Renal cortex interstitium (tissue), 11 donors: Measurements from ENCODE around the gene LIMCH1. TPM values are rescaled to one million over a fixed set of nuclear protein-coding genes. Genes with fewer than 3 reads are reported as not detected.
"Not testable (repeated sequence)": the region's sequence is repeated elsewhere in the genome, so short reads cannot be mapped to it uniquely, and the experiment has no call there.

Experiments
- DNase-seq, 11 donors: peaks; one replicate each; pipeline ENCODE4 v3.0.0-alpha.2; 2013; ENCODE audit warnings: low read depth in 9 of 11, low spot score in 4 of 11; ENCODE audit errors: extremely low read depth in 1 of 11
- polyA plus RNA-seq, 3 donors: library from polyadenylated mRNA; unstranded; fragments of 120-200 nt; gene quantifications; one replicate each; pipeline ENCODE4 v1.2.1, GENCODE V29; 2013; ENCODE audit not compliant: insufficient read length in 3 of 3

LIMCH1 gene
- polyA plus RNA-seq, 3 donors: 92.8 to 110 (median 108) TPM

- no peak for DNase-seq
These were observed 190.1 kb downstream of the LIMCH1 start for GRCh38 chr4:41727861-41728572.

GRCh38 chr4:41728573-41728913, 190.6 kb downstream of the LIMCH1 start:
- no peak for DNase-seq

GRCh38 chr4:41731569-41732126, 193.7 kb downstream of the LIMCH1 start:
- no peak for DNase-seq

GRCh38 chr4:41734371-41734770, 196.4 kb downstream of the LIMCH1 start:
- no peak for DNase-seq

GRCh38 chr4:41737491-41737890, 199.5 kb downstream of the LIMCH1 start:
- DNase-seq: not testable (repeated sequence)

- DNase-seq: no peak
These were observed 203.4 kb downstream of the LIMCH1 start for GRCh38 chr4:41741354-41741753.

GRCh38 chr4:41744572-41745291, 206.8 kb downstream of the LIMCH1 start:
- no peak for DNase-seq

GRCh38 chr4:41745292-41746024, 207.5 kb downstream of the LIMCH1 start:
- no peak for DNase-seq

- DNase-seq: no peak
These were observed 208.1 kb downstream of the LIMCH1 start for GRCh38 chr4:41746025-41746439.

GRCh38 chr4:41746440-41747229, 208.7 kb downstream of the LIMCH1 start:
- DNase-seq: no peak

- no peak for DNase-seq
These were observed 209.5 kb downstream of the LIMCH1 start for GRCh38 chr4:41747230-41748055.

GRCh38 chr4:41748074-41748570, 210.2 kb downstream of the LIMCH1 start:
- no peak for DNase-seq

- no peak for DNase-seq
These were observed 210.9 kb downstream of the LIMCH1 start, which contains the start of gene PHOX2B for GRCh38 chr4:41748571-41749475. Gene PHOX2B (minus strand): TSS chr4:41748725. CDS start chr4:41748610, 115 bp downstream.

- DNase-seq: no peak
These were observed 211.7 kb downstream of the LIMCH1 start for GRCh38 chr4:41749631-41750039.
